Cardiac fibroblast (primary cell): ENCODE data around the gene KLHL6.

Experiments
- DNase-seq, 2 donors: peaks; one replicate each; pipeline versions ENCODE4 v3.0.0 to v3.0.0-alpha.2; 2010; ENCODE audit warnings: low read depth in 2 of 2
- H3K4me3 ChIP-seq, 2 donors: replicated peaks in 1 of 2; 1 replicate in 1 of 2; 2 replicates in 1 of 2; pipeline ENCODE4 v1.5.1; 2011; ENCODE audit warnings: low read depth in 2 of 2, low read length in 2 of 2, mild to moderate bottlenecking in 2 of 2, moderate library complexity in 1 of 2
- TF ChIP-seq, protein P1 (sequence below): IDR thresholded peaks from one replicate; pipeline ENCODE4 v1.5.1; 2011; ENCODE audit warnings: low read depth, mild to moderate bottlenecking, low read length, inconsistent platforms

Gene KLHL6

DNA sequence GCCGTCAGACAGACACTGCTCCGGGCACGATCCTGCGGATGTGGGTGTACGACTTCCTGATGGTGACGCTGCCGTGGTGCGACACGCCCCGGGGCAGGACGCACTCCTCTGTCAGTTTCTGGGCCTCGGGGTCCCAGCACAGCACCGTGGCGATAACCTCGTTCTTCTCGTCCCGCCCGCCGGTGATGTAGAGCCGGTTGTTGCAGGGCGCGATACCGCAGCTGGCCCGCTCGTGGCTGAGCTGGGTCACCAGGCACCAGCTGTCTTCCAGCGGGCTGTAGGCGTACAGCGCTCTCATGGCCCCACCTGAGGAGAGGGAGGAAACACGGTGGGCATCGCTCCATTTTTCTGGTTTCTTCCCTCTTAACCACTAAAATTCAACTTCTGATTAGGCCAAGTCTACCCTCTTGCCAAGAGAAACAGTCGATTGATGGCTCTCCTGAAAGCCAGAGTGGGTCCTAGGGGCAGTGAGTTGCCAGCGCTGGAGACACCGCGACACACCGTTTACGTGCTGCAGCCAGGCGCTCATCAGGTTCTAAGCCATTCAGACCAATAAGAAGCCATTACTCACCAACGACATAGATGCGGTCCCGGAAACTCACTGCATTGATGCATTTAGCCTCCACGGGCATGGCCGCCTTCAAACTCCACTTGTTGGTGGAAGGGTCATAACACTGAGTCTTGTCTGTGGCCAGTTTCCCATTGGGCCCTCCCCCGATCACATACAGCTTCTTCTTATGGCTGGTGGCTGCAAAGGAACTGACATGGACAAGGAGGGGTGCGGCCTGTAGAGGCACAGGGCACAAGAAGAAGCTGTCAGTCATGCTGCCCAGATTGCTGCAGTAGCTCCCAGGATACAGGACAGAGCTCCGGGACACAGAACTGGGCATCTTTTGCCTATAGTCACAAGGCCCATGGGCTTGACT, 63.3 kb downstream of the KLHL6 start:
- no peak for DNase-seq
- H3K4me3 ChIP-seq, result no peak overlapping the region
- TF ChIP-seq, protein P1, sequence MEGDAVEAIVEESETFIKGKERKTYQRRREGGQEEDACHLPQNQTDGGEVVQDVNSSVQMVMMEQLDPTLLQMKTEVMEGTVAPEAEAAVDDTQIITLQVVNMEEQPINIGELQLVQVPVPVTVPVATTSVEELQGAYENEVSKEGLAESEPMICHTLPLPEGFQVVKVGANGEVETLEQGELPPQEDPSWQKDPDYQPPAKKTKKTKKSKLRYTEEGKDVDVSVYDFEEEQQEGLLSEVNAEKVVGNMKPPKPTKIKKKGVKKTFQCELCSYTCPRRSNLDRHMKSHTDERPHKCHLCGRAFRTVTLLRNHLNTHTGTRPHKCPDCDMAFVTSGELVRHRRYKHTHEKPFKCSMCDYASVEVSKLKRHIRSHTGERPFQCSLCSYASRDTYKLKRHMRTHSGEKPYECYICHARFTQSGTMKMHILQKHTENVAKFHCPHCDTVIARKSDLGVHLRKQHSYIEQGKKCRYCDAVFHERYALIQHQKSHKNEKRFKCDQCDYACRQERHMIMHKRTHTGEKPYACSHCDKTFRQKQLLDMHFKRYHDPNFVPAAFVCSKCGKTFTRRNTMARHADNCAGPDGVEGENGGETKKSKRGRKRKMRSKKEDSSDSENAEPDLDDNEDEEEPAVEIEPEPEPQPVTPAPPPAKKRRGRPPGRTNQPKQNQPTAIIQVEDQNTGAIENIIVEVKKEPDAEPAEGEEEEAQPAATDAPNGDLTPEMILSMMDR, result no peak

DNA sequence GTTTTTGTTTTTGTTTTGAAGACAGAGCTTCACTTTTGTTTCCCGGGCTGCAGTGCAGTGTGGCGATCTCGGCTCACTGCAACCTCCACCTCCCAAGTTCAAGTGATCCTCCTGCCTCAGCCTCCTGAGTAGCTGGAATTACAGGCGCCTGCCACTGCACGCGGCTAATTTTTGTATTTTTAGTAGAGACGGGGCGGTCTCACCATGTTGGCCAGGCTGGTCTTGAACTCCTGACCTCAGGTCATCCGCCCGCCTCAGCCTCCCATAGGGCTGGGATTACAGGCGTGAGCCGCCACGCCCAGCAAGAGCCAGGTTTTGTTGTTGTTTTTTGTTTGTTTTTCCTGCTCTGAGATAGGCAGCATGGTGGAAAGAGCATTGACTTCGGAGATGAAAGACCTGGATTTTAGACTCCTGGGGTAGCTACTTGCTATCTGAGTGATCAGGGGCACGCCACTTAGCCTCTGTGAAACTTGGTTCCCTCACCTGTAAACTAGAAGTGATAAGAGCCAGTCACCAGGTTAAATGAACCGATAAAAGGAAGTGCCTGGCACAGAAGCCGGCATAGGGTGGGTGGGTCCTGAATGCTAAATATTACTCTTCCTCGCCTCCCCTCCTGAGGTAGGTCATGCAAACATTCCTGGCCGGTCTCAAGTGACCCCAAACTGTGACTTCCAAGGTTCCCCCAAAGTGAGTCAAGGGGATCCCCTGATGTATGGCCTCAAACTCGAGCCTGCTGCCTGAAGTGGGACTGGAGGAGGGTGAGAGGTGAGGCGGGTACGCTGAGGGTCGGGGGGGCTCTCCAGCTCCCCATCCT, 64.2 kb downstream of the KLHL6 start:
- DNase-seq, result no peak
- TF ChIP-seq, protein P1, result no peak
- H3K4me3 ChIP-seq, result no peak overlapping the region

DNA sequence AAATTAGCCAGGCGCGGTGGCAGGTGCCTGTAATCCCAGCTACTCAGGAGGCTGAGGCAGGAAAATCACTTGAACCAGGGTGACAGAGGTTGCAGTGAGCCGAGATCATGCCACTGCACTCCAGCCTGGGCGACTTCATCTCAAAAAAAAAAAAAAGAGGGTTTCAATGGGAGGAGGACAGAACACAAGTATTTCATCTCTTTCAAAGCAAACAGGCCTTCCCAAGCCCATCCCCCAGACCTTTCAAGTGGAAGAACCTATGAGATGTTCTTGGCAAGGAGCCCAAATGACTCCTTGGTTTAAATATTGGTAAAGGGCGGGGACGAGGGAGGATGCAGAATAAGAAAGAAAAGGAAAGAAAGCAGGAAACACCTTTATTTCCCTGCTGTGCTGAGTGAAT, 64.9 kb downstream of the KLHL6 start:
- DNase-seq, result peak in 1 of 2 donors; percentile 55
- TF ChIP-seq, protein P1, result no peak
- H3K4me3 ChIP-seq, result no peak overlapping the region

DNA sequence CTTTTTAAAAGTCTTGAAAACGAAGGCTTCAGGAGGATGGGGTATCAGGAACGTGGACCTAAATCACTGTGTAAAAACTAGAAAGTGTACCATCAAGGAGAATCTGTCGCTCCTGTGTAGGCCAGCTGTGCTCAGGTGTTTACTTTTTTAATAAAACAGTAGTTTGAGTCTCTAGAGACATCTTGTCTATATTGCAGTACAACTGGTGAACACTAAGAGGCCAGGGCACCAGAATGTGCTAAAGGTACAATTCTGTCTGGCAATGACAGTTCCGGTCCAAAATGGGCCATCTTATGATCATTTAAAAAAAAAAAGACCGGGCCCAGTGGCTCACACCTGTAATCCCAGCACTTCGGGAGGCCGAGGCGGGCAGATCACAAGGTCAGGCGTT, 65.3 kb downstream of the KLHL6 start:
- TF ChIP-seq, protein P1, result no peak
- H3K4me3 ChIP-seq, result no peak overlapping the region
- DNase-seq, result no peak

GRCh38 chr3:183489455-183490210, 65.9 kb downstream of the KLHL6 start:
- TF ChIP-seq, protein P1, result no peak
- DNase-seq, result peak; percentile 15 to 42
- no peak overlapping the region for H3K4me3 ChIP-seq

DNA sequence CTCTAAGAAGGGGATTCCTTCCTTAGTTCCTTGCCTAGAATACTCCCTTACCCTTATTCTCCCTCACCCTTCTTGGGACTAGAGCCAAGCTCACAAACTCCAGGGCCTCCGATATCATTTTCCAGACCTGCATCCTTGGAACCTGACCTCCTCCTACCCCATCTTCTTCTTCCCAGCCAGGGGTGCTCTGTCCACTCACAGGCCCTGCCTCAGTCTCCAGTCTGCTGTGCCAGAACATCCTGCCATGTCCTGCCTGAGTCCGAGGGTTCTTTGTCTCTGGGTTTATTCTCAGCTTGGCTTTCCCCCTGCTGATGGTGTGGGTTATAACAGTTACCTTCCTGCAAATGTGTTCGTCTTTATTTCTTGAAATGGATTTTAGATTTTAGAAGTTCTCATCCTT, 67.2 kb downstream of the KLHL6 start:
- no peak for DNase-seq
- no peak overlapping the region for H3K4me3 ChIP-seq
- TF ChIP-seq, protein P1, result no peak
